ENCODE data around the gene LPP.

LPP gene

GRCh38 chr3:188351648-188352047 is 197.7 kb downstream of the LPP start:
- in situ Hi-C loops (cut with HindIII; ENCODE audit: low pct_ligation_motif_present, low pct_unique_long_range_greater_than_20kb, low sequenced_read_pairs) = no loop called here
- DNase-seq = no peak

GRCh38 chr3:188352196-188352927 is 198.4 kb downstream of the LPP start:
- DNase-seq = no peak
- in situ Hi-C loops (cut with HindIII; ENCODE audit: low pct_ligation_motif_present, low pct_unique_long_range_greater_than_20kb, low sequenced_read_pairs) = no loop called here

- in situ Hi-C loops (cut with HindIII; ENCODE audit: low pct_ligation_motif_present, low pct_unique_long_range_greater_than_20kb, low sequenced_read_pairs) = no loop called here
- no peak for DNase-seq
These were observed 199.5 kb downstream of the LPP start for GRCh38 chr3:188353426-188353825.

GRCh38 chr3:188358787-188359493 is 205.0 kb downstream of the LPP start:
- DNase-seq = no peak
- in situ Hi-C loops (cut with HindIII; ENCODE audit: low pct_ligation_motif_present, low pct_unique_long_range_greater_than_20kb, low sequenced_read_pairs) = no loop called here

- no peak for DNase-seq
- in situ Hi-C loops (cut with HindIII; ENCODE audit: low pct_ligation_motif_present, low pct_unique_long_range_greater_than_20kb, low sequenced_read_pairs) = no loop called here
These were observed 206.5 kb downstream of the LPP start for GRCh38 chr3:188360364-188360881.

GRCh38 chr3:188361888-188362287 is 207.9 kb downstream of the LPP start:
- in situ Hi-C loops (cut with HindIII; ENCODE audit: low pct_ligation_motif_present, low pct_unique_long_range_greater_than_20kb, low sequenced_read_pairs) = no loop called here
- DNase-seq = no peak

GRCh38 chr3:188362405-188362831 is 208.5 kb downstream of the LPP start:
- DNase-seq = peak; percentile 76
- in situ Hi-C loops (cut with HindIII; ENCODE audit: low pct_ligation_motif_present, low pct_unique_long_range_greater_than_20kb, low sequenced_read_pairs) = no loop called here

- in situ Hi-C loops (cut with HindIII; ENCODE audit: low pct_ligation_motif_present, low pct_unique_long_range_greater_than_20kb, low sequenced_read_pairs) = no loop called here
- DNase-seq = no peak
These were observed 211.2 kb downstream of the LPP start for GRCh38 chr3:188365184-188365583.

- DNase-seq = no peak
These were observed 212.2 kb downstream of the LPP start for GRCh38 chr3:188365988-188366698.

GRCh38 chr3:188367678-188368077 is 213.7 kb downstream of the LPP start:
- in situ Hi-C loops (cut with HindIII; ENCODE audit: low pct_ligation_motif_present, low pct_unique_long_range_greater_than_20kb, low sequenced_read_pairs) = no loop called here
- no peak for DNase-seq

More at GRCh38 chr3:188365988-188366698, 212.2 kb downstream of the LPP start:
- in situ Hi-C loops (cut with HindIII; ENCODE audit: low pct_ligation_motif_present, low pct_unique_long_range_greater_than_20kb, low sequenced_read_pairs) = no loop called here

GRCh38 chr3:188369526-188369925 is 215.6 kb downstream of the LPP start:
- in situ Hi-C loops (cut with HindIII; ENCODE audit: low pct_ligation_motif_present, low pct_unique_long_range_greater_than_20kb, low sequenced_read_pairs) = no loop called here
- DNase-seq = no peak

GRCh38 chr3:188370081-188370830 is 216.3 kb downstream of the LPP start:
- in situ Hi-C loops (cut with HindIII; ENCODE audit: low pct_ligation_motif_present, low pct_unique_long_range_greater_than_20kb, low sequenced_read_pairs) = no loop called here
- no peak for DNase-seq

GRCh38 chr3:188378786-188379185 is 224.8 kb downstream of the LPP start:
- no peak for DNase-seq
- in situ Hi-C loops (cut with HindIII; ENCODE audit: low pct_ligation_motif_present, low pct_unique_long_range_greater_than_20kb, low sequenced_read_pairs) = no loop called here

GRCh38 chr3:188380252-188380651 is 226.3 kb downstream of the LPP start:
- no peak for DNase-seq
- in situ Hi-C loops (cut with HindIII; ENCODE audit: low pct_ligation_motif_present, low pct_unique_long_range_greater_than_20kb, low sequenced_read_pairs) = no loop called here

GRCh38 chr3:188380722-188381121 is 226.8 kb downstream of the LPP start:
- DNase-seq = no peak

GRCh38 chr3:188383748-188384147 is 229.8 kb downstream of the LPP start:
- peak; percentile 47 for DNase-seq
- in situ Hi-C loops (cut with HindIII; ENCODE audit: low pct_ligation_motif_present, low pct_unique_long_range_greater_than_20kb, low sequenced_read_pairs) = no loop called here

More at GRCh38 chr3:188380722-188381121, 226.8 kb downstream of the LPP start:
- in situ Hi-C loops (cut with HindIII; ENCODE audit: low pct_ligation_motif_present, low pct_unique_long_range_greater_than_20kb, low sequenced_read_pairs) = no loop called here

- in situ Hi-C loops (cut with HindIII; ENCODE audit: low pct_ligation_motif_present, low pct_unique_long_range_greater_than_20kb, low sequenced_read_pairs) = no loop called here
- no peak for DNase-seq
These were observed 231.3 kb downstream of the LPP start for GRCh38 chr3:188385295-188385694.

- in situ Hi-C loops (cut with HindIII; ENCODE audit: low pct_ligation_motif_present, low pct_unique_long_range_greater_than_20kb, low sequenced_read_pairs) = no loop called here
- no peak for DNase-seq
These were observed 235.9 kb downstream of the LPP start for GRCh38 chr3:188389711-188390342.

Data from ACHN (cell line).